Testis (tissue), 3 donors: Measurements from ENCODE around the gene PIEZO2. TPM values are rescaled to one million over a fixed set of nuclear protein-coding genes. Genes with fewer than 3 reads are reported as not detected.

Experiments used
- DNase-seq: peaks from one replicate; pipeline ENCODE4 v3.0.0-alpha.2; 2019
- H3K27ac ChIP-seq, 2 donors: fragments of 200-600 bp; sonication (generic); one replicate each; pipeline ENCODE4 v1.5.1; 2019
- H3K27me3 ChIP-seq: fragments of 200-600 bp; sonication (generic); one replicate; pipeline ENCODE4 v1.5.1; 2019
- H3K36me3 ChIP-seq: fragments of 200-600 bp; sonication (generic); one replicate; pipeline ENCODE4 v1.5.1; 2017; ENCODE audit warnings: low read depth; ENCODE audit errors: missing control alignments
- H3K4me1 ChIP-seq: fragments of 200-600 bp; sonication (generic); one replicate; pipeline ENCODE4 v1.5.1; 2019
- H3K4me3 ChIP-seq, 2 donors: fragments of 200-600 bp; sonication (generic); one replicate each; pipeline ENCODE4 v1.5.1; 2017 to 2019
- H3K9me3 ChIP-seq: fragments of 200-600 bp; sonication (generic); one replicate; pipeline ENCODE4 v1.5.1; 2017
- CTCF ChIP-seq, 3 experiments: fragments of 450-650 bp in 2 of 3; fragments of 200-600 bp in 1 of 3; sonication (generic) in 1 of 3; IDR thresholded peaks; one replicate each; pipeline ENCODE4 v1.5.1; 2016 to 2019; ENCODE audit warnings: antibody characterized with exemption in 3 of 3, mild to moderate bottlenecking in 2 of 3, moderate library complexity in 1 of 3
- POLR2A ChIP-seq: fragments of 450-650 bp; IDR thresholded peaks from one replicate; pipeline ENCODE4 v1.6.1; 2017; ENCODE audit warnings: antibody characterized with exemption, mild to moderate bottlenecking, moderate library complexity
- WGBS, 2 donors: methylation state at CpG; one replicate each; pipeline ENCODE4 v1.1.5; 2018; 5-methylcytosine and 5-hydroxymethylcytosine counted together
- intact Hi-C: fragments of 100-400 bp; cut with DNase I; formaldehyde crosslinking; loops from one replicate; pipeline ENCODE4 v1.15.1; 2023; ENCODE audit warnings: low total_unique reads
- polyA plus RNA-seq: library from polyadenylated mRNA; stranded (reverse); fragments of 350-450 nt; fragmentation: Illumina TruSeq; extraction: RNeasy Lipid Tissue Mini Kit (QIAGEN cat#74804); gene quantifications from one replicate; pipeline ENCODE4 v1.2.3, GENCODE V29; 2014; ENCODE audit warnings: low read depth, low replicate concordance; ENCODE audit not compliant: insufficient read depth
- total RNA-seq, 2 donors: library from RNA; depleted of rRNA; stranded (reverse); fragments of >200 nt; gene quantifications; one replicate each; pipeline ENCODE4 v1.2.3, GENCODE V29; 2016

Gene PIEZO2
- total and polyA plus RNA-seq, 3 donors from 2014 or later, result 2.3 to 3.5 (median 3.0) TPM

GRCh38 chr18:10951631-10952544 is 197.5 kb downstream of the PIEZO2 start:
- intact Hi-C loops, result no loop called here
- DNase-seq, result no peak
- H3K36me3 ChIP-seq, result no peaks in the 10 kb centered on the region
- no peak overlapping the region for H3K4me3 ChIP-seq
- H3K9me3 ChIP-seq, result no peaks in the 10 kb centered on the region
- no peaks in the 10 kb centered on the region for H3K27me3 ChIP-seq
- no peaks in the 10 kb centered on the region for H3K4me1 ChIP-seq
- no peak overlapping the region for H3K27ac ChIP-seq
- 92 to 100% methylated on average over 1 of the region's 1 CpG for WGBS, 2 donors
- TF ChIP-seq POLR2A, result no peak
- TF ChIP-seq CTCF (IDR thresholded peaks at IDR 0.05), result no peak

GRCh38 chr18:10950876-10951630 is 198.3 kb downstream of the PIEZO2 start:
- H3K4me1 ChIP-seq, result no peaks in the 10 kb centered on the region
- intact Hi-C loops, result no loop called here
- TF ChIP-seq POLR2A (no peak), CTCF (IDR thresholded peaks at IDR 0.05) (no peak)
- H3K4me3 ChIP-seq, result no peak overlapping the region
- 68 to 73% methylated on average over 8 of the region's 8 CpGs for WGBS, 2 donors
- H3K27ac ChIP-seq, result no peak overlapping the region
- H3K27me3 ChIP-seq, result no peaks in the 10 kb centered on the region
- DNase-seq, result no peak
- H3K36me3 ChIP-seq, result no peaks in the 10 kb centered on the region
- no peaks in the 10 kb centered on the region for H3K9me3 ChIP-seq

GRCh38 chr18:10950080-10950875 is 199.1 kb downstream of the PIEZO2 start:
- no peak overlapping the region for H3K4me3 ChIP-seq
- no peak for DNase-seq
- 56 to 64% methylated on average over 12 of the region's 12 CpGs for WGBS, 2 donors
- H3K27ac ChIP-seq, result no peak overlapping the region
- intact Hi-C loops, result no loop called here
- no peaks in the 10 kb centered on the region for H3K4me1 ChIP-seq
- no peaks in the 10 kb centered on the region for H3K27me3 ChIP-seq
- H3K9me3 ChIP-seq, result no peaks in the 10 kb centered on the region
- TF ChIP-seq POLR2A (no peak), CTCF (IDR thresholded peaks at IDR 0.05) (no peak)
- no peaks in the 10 kb centered on the region for H3K36me3 ChIP-seq

GRCh38 chr18:10949655-10950054 is 199.7 kb downstream of the PIEZO2 start:
- DNase-seq, result no peak
- Histone ChIP-seq H3K9me3 (no peaks in the 10 kb centered on the region), H3K4me1 (no peaks in the 10 kb centered on the region), H3K36me3 (no peaks in the 10 kb centered on the region), H3K27ac (no peak overlapping the region), H3K4me3 (no peak overlapping the region), H3K27me3 (no peaks in the 10 kb centered on the region)
- no peak for TF ChIP-seq CTCF (IDR thresholded peaks at IDR 0.05)
- TF ChIP-seq POLR2A, result no peak
- 30 to 33% methylated on average over 1 of the region's 1 CpG for WGBS, 2 donors
- intact Hi-C loops, result no loop called here
